DND-41 (cell line): ENCODE measurements around the gene PPA2.

Experiments used
- EZH2 ChIP-seq: IDR thresholded peaks from 3 replicates; pipeline ENCODE4 v1.6.1; 2012; ENCODE audit warnings: borderline replicate concordance, low read depth, mild to moderate bottlenecking, moderate library complexity, low read length, inconsistent platforms; ENCODE audit not compliant: severe bottlenecking
- TF ChIP-seq, protein P1 (sequence below): IDR thresholded peaks from 2 replicates; pipeline ENCODE4 v1.5.1; 2012; ENCODE audit warnings: borderline replicate concordance, low read length, moderate library complexity, mild to moderate bottlenecking; ENCODE audit not compliant: poor library complexity, severe bottlenecking; ENCODE audit errors: extremely low read depth

GRCh38 chr4:105346869-105347268 lies 127.0 kb downstream of the PPA2 start:
- TF ChIP-seq, protein P1, sequence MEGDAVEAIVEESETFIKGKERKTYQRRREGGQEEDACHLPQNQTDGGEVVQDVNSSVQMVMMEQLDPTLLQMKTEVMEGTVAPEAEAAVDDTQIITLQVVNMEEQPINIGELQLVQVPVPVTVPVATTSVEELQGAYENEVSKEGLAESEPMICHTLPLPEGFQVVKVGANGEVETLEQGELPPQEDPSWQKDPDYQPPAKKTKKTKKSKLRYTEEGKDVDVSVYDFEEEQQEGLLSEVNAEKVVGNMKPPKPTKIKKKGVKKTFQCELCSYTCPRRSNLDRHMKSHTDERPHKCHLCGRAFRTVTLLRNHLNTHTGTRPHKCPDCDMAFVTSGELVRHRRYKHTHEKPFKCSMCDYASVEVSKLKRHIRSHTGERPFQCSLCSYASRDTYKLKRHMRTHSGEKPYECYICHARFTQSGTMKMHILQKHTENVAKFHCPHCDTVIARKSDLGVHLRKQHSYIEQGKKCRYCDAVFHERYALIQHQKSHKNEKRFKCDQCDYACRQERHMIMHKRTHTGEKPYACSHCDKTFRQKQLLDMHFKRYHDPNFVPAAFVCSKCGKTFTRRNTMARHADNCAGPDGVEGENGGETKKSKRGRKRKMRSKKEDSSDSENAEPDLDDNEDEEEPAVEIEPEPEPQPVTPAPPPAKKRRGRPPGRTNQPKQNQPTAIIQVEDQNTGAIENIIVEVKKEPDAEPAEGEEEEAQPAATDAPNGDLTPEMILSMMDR = no peak
- TF ChIP-seq EZH2 = no peak
